ENCODE data around the gene PHACTR3. TPM values are rescaled to one million over a fixed set of nuclear protein-coding genes. Genes with fewer than 3 reads are reported as not detected.

Gene PHACTR3
- total and polyA plus RNA-seq, 2 donors, result 0.62 to 2.7 TPM

DNA sequence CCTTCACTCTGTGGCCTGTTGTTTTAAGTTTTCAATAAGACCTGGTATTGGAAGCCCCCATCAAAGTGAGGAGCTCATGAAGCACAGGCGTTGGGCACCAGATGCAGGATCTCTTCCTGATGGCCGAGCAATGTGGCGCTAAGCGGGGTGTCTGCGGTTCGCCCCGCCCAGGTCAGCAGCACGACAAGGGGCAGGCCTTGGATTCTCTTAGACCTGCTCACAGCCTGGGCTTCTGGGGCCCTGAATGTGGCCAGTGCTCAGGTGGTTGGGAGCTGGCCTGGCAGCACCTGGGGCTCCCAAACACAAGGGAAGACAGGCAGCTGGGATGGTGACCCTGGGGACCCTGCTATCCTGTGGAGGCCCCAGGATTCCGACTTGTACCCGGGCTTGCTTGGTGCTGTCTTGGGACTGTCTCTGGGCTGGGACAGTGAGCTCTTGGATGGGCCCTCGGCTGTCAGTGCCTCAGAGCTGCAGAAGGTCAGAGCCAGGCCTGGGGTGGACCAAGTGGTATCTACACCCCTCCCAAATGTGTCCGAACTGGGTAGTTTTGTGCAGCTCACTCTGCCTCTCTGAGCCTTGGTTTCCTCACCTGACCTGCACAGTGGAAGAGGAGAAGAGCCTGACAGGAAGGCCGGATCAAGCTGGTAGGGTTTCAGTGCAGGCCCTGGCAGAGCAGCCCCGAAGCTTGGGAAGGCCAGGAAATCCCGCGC is 69.1 kb downstream of the PHACTR3 start:
- no peak overlapping the region for H3K4me3 ChIP-seq (ENCODE audit: low read depth, low read length)
- H3K4me1 ChIP-seq (ENCODE audit: insufficient read depth), result no peaks in the 10 kb centered on the region
- WGBS, result 90% methylated on average over 16 of the region's 16 CpGs
- H3K27ac ChIP-seq (ENCODE audit: low read depth), result no peak overlapping the region
- no peaks in the 10 kb centered on the region for H3K36me3 ChIP-seq (ENCODE audit: insufficient read depth)
- no peak for DNase-seq (ENCODE audit: extremely low spot score)

DNA sequence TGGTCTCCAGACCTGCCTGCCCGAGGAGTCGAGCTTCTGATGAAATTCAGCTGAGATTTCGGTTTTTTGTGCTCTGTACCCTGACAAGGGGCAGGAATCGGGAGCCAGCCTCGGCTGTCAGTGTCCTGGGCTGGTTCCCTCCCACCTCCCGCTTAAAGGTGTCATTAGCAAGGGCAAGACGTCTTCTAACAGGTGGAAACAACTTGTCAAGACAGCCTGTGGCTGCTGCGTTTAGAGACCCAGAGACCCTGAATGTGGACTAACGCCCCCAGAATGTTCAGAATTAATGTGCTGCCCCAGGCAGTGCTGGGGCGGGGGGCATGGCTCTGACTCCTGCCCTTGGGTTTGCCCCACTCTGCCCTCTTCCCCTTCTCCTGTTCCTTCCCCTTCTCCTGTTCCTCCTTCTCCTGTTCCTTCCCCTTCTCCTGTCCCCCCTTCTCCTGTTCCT is 69.7 kb downstream of the PHACTR3 start:
- no peak for DNase-seq (ENCODE audit: extremely low spot score)
- Histone ChIP-seq H3K4me1 (ENCODE audit: insufficient read depth) (no peaks in the 10 kb centered on the region), H3K4me3 (ENCODE audit: low read depth, low read length) (no peak overlapping the region), H3K36me3 (ENCODE audit: insufficient read depth) (no peaks in the 10 kb centered on the region), H3K27ac (ENCODE audit: low read depth) (no peak overlapping the region)
- 69% methylated on average over 10 of the region's 10 CpGs for WGBS

- Histone ChIP-seq H3K4me3 (ENCODE audit: low read depth, low read length) (no peak overlapping the region), H3K27ac (ENCODE audit: low read depth) (no peak overlapping the region), H3K36me3 (ENCODE audit: insufficient read depth) (no peaks in the 10 kb centered on the region), H3K4me1 (ENCODE audit: insufficient read depth) (no peaks in the 10 kb centered on the region)
- DNase-seq (ENCODE audit: extremely low spot score), result no peak
- 62% methylated on average over 11 of the region's 11 CpGs for WGBS
Observed at GRCh38 chr20:59676126-59676850, 71.9 kb downstream of the PHACTR3 start.

DNA sequence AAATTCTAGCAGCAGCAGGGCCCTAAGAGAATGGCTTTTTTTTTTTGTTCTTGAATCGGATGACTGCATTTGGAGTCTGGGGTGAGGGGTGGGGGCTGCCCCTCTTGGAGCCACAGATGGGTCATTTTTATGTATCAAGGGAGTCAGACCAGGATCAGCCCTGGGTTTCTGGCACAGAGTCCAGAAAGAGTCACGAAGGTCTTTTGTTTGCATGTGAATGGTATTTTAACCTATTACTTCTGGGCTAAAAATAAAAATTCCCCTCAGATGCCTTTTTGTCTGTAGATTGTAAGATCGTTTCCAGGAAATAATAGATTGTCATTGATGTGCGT is 72.5 kb downstream of the PHACTR3 start:
- Histone ChIP-seq H3K4me3 (ENCODE audit: low read depth, low read length) (no peak overlapping the region), H3K27ac (ENCODE audit: low read depth) (no peak overlapping the region), H3K36me3 (ENCODE audit: insufficient read depth) (no peaks in the 10 kb centered on the region), H3K4me1 (ENCODE audit: insufficient read depth) (no peaks in the 10 kb centered on the region)
- 29% methylated on average over 4 of the region's 4 CpGs for WGBS
- no peak for DNase-seq (ENCODE audit: extremely low spot score)

- H3K4me3 ChIP-seq (ENCODE audit: low read depth, low read length), result no peak overlapping the region
- WGBS, result 80% methylated on average over 6 of the region's 6 CpGs
- no peak overlapping the region for H3K27ac ChIP-seq (ENCODE audit: low read depth)
- H3K36me3 ChIP-seq (ENCODE audit: insufficient read depth), result no peaks in the 10 kb centered on the region
- H3K4me1 ChIP-seq (ENCODE audit: insufficient read depth), result no peaks in the 10 kb centered on the region
- DNase-seq (ENCODE audit: extremely low spot score), result no peak
Observed at GRCh38 chr20:59677586-59677985, 73.2 kb downstream of the PHACTR3 start.

GRCh38 chr20:59678288-59678687 is 73.9 kb downstream of the PHACTR3 start:
- H3K4me3 ChIP-seq (ENCODE audit: low read depth, low read length), result no peak overlapping the region
- no peaks in the 10 kb centered on the region for H3K36me3 ChIP-seq (ENCODE audit: insufficient read depth)
- H3K27ac ChIP-seq (ENCODE audit: low read depth), result no peak overlapping the region
- no peaks in the 10 kb centered on the region for H3K4me1 ChIP-seq (ENCODE audit: insufficient read depth)
- WGBS, result 20% methylated on average over 9 of the region's 9 CpGs
- DNase-seq (ENCODE audit: extremely low spot score), result peak; percentile 8

GRCh38 chr20:59678951-59679350 is 74.6 kb downstream of the PHACTR3 start:
- Histone ChIP-seq H3K4me3 (ENCODE audit: low read depth, low read length) (no peak overlapping the region), H3K36me3 (ENCODE audit: insufficient read depth) (no peaks in the 10 kb centered on the region), H3K4me1 (ENCODE audit: insufficient read depth) (no peaks in the 10 kb centered on the region), H3K27ac (ENCODE audit: low read depth) (no peak overlapping the region)
- 76% methylated on average over 8 of the region's 8 CpGs for WGBS
- no peak for DNase-seq (ENCODE audit: extremely low spot score)

DNA sequence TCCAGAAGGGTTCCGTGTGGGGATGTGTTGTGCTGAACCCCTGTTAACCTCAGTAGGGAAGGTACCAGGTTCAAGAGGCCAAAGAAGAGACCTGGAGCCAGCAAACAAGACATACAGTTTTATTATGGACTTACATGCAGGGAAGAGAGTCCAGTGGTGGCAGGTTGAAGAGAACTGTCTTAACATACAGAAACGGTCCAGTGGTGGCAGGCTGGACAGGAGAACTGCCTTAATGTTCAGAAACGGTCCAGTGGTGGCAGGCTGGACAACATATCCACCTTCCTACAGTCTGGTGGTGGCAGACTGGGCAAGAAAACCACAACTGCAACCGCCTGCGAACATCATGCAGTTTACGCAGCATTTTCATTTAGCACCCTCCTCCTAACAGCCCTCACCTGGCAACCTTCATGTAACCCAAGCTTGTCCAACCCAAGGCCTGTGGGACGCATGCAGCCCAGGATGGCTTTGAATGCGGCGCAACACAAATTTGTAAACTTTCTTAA is 75.9 kb downstream of the PHACTR3 start:
- no peaks in the 10 kb centered on the region for H3K36me3 ChIP-seq (ENCODE audit: insufficient read depth)
- WGBS, result 88% methylated on average over 9 of the region's 9 CpGs
- no peak for DNase-seq (ENCODE audit: extremely low spot score)
- H3K4me1 ChIP-seq (ENCODE audit: insufficient read depth), result no peaks in the 10 kb centered on the region
- H3K27ac ChIP-seq (ENCODE audit: low read depth), result no peak overlapping the region
- no peak overlapping the region for H3K4me3 ChIP-seq (ENCODE audit: low read depth, low read length)

GRCh38 chr20:59680852-59681251 is 76.5 kb downstream of the PHACTR3 start:
- 93% methylated on average over 1 of the region's 1 CpG for WGBS
- H3K27ac ChIP-seq (ENCODE audit: low read depth), result no peak overlapping the region
- no peak overlapping the region for H3K4me3 ChIP-seq (ENCODE audit: low read depth, low read length)
- H3K36me3 ChIP-seq (ENCODE audit: insufficient read depth), result no peaks in the 10 kb centered on the region
- DNase-seq (ENCODE audit: extremely low spot score), result no peak
- no peaks in the 10 kb centered on the region for H3K4me1 ChIP-seq (ENCODE audit: insufficient read depth)

GRCh38 chr20:59682603-59683002 is 78.3 kb downstream of the PHACTR3 start:
- no peak for DNase-seq (ENCODE audit: extremely low spot score)
- Histone ChIP-seq H3K4me3 (ENCODE audit: low read depth, low read length) (no peak overlapping the region), H3K4me1 (ENCODE audit: insufficient read depth) (no peaks in the 10 kb centered on the region), H3K27ac (ENCODE audit: low read depth) (no peak overlapping the region), H3K36me3 (ENCODE audit: insufficient read depth) (no peaks in the 10 kb centered on the region)
- WGBS, result 77% methylated on average over 10 of the region's 10 CpGs

- WGBS, result 92% methylated on average over 7 of the region's 7 CpGs
- Histone ChIP-seq H3K4me1 (ENCODE audit: insufficient read depth) (no peaks in the 10 kb centered on the region), H3K36me3 (ENCODE audit: insufficient read depth) (no peaks in the 10 kb centered on the region), H3K4me3 (ENCODE audit: low read depth, low read length) (no peak overlapping the region), H3K27ac (ENCODE audit: low read depth) (no peak overlapping the region)
- DNase-seq (ENCODE audit: extremely low spot score), result no peak
Observed at GRCh38 chr20:59683181-59683580, 78.8 kb downstream of the PHACTR3 start.

- no peaks in the 10 kb centered on the region for H3K4me1 ChIP-seq (ENCODE audit: insufficient read depth)
- 88% methylated on average over 9 of the region's 9 CpGs for WGBS
- no peak overlapping the region for H3K4me3 ChIP-seq (ENCODE audit: low read depth, low read length)
- no peaks in the 10 kb centered on the region for H3K36me3 ChIP-seq (ENCODE audit: insufficient read depth)
- H3K27ac ChIP-seq (ENCODE audit: low read depth), result no peak overlapping the region
- DNase-seq (ENCODE audit: extremely low spot score), result no peak
Observed at GRCh38 chr20:59684685-59685242, 80.4 kb downstream of the PHACTR3 start.

DNA sequence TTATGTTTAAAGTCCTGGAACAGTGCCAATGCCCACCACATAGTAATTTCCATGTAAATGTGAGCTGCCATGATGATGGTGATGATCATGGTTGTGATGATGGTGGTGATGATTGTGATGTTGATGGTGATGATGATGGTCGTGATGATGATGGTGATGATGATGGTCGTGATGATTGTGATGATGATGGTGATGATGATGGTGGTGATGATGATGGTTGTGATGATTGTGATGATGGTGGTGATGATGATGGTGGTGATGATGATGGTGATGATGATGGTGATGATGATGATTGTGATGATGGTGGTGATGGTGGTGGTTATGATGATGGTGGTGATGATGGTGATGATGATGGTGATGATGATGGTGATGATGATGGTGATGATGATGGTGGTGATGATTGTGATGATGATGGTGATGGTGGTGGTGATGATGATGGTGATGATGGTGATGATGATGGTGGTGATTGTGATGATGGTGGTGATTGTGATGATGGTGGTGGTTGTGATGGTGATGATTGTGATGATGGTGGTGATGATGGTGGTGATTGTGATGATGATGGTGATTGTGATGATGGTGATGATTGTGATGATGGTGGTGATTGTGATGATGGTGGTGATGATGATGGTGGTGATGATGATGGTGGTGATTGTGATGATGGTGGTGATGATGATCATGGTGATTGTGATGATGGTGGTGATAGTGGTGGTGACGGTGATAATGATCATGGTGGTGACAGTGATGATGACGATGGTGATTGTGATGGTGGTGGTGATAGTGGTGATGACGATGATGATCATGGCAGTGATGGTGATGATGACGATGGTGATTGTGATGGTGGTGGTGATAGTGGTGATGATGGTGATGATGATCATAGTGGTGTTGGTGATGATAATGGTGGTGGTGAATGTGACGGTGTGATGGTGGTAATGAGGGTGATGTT is 82.3 kb downstream of the PHACTR3 start:
- 95% methylated on average over 7 of the region's 7 CpGs for WGBS
- DNase-seq (ENCODE audit: extremely low spot score), result no peak
- Histone ChIP-seq H3K4me3 (ENCODE audit: low read depth, low read length) (no peak overlapping the region), H3K27ac (ENCODE audit: low read depth) (no peak overlapping the region), H3K4me1 (ENCODE audit: insufficient read depth) (no peaks in the 10 kb centered on the region), H3K36me3 (ENCODE audit: insufficient read depth) (no peaks in the 10 kb centered on the region)
